ENCODE measurements around the gene GDA. TPM values are rescaled to one million over a fixed set of nuclear protein-coding genes. Genes with fewer than 3 reads are reported as not detected.

The GDA gene
- total and polyA plus RNA-seq, 4 donors, result 0.37 to 24.4 (median 19.5) TPM

DNA sequence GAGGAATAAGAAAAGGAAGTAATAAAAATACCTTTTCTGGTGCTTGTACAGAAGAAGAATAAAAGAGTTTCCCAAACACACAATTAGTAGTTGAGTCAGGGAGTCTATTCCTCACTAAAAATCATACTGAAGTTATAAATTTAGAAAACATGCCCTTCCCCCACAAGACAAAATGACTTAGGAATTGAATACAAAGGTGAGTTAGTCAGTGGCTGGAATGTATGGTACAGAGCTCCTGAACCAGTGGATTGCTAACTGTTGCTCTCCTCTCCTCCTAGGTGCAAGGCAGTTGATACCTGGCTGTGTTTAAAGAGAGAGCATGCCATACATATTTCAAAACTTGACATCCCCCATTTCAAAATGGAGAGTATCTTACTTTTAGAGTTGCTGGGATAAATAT lies 1.9 kb downstream of the GDA start:
- H3K4me3 ChIP-seq (ENCODE audit: low read depth in 1 of 3, low read length in 3 of 3), result peak overlapping the region; percentile 69 to 91 (median 73)
- H3K9ac ChIP-seq (ENCODE audit: low read depth in 1 of 2, low read length in 2 of 2), result peak overlapping the region in 1 of 2 donors; percentile 90
- DNase-seq (ENCODE audit: low spot score), result no peak
- no peak for TF ChIP-seq JUND (IDR thresholded peaks at IDR 0.05)
- TF ChIP-seq, protein P1, sequence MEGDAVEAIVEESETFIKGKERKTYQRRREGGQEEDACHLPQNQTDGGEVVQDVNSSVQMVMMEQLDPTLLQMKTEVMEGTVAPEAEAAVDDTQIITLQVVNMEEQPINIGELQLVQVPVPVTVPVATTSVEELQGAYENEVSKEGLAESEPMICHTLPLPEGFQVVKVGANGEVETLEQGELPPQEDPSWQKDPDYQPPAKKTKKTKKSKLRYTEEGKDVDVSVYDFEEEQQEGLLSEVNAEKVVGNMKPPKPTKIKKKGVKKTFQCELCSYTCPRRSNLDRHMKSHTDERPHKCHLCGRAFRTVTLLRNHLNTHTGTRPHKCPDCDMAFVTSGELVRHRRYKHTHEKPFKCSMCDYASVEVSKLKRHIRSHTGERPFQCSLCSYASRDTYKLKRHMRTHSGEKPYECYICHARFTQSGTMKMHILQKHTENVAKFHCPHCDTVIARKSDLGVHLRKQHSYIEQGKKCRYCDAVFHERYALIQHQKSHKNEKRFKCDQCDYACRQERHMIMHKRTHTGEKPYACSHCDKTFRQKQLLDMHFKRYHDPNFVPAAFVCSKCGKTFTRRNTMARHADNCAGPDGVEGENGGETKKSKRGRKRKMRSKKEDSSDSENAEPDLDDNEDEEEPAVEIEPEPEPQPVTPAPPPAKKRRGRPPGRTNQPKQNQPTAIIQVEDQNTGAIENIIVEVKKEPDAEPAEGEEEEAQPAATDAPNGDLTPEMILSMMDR (IDR thresholded peaks at IDR 0.05; ENCODE audit: low read depth, low read length, missing input control), result no peak
- no peak for TF ChIP-seq NR2F2 (IDR thresholded peaks at IDR 0.05)
- no peak for TF ChIP-seq HNF4A (conservative IDR thresholded peaks at IDR 0.05)
- no peak for TF ChIP-seq GABPA (IDR thresholded peaks at IDR 0.05 in 1 of 2, conservative IDR thresholded peaks at IDR 0.05 in 1 of 2)
- no peak for TF ChIP-seq RAD21 (IDR thresholded peaks at IDR 0.05)
- TF ChIP-seq, protein P2, sequence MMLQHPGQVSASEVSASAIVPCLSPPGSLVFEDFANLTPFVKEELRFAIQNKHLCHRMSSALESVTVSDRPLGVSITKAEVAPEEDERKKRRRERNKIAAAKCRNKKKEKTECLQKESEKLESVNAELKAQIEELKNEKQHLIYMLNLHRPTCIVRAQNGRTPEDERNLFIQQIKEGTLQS (IDR thresholded peaks at IDR 0.05), result no peak
- no peak for TF ChIP-seq RXRA (IDR thresholded peaks at IDR 0.05)
- no peak for TF ChIP-seq FOXA2 (IDR thresholded peaks at IDR 0.05)
- no peak for TF ChIP-seq YY1 (IDR thresholded peaks at IDR 0.05)
- no peak for TF ChIP-seq HNF4G (IDR thresholded peaks at IDR 0.05)
- TF ChIP-seq, protein P3, sequence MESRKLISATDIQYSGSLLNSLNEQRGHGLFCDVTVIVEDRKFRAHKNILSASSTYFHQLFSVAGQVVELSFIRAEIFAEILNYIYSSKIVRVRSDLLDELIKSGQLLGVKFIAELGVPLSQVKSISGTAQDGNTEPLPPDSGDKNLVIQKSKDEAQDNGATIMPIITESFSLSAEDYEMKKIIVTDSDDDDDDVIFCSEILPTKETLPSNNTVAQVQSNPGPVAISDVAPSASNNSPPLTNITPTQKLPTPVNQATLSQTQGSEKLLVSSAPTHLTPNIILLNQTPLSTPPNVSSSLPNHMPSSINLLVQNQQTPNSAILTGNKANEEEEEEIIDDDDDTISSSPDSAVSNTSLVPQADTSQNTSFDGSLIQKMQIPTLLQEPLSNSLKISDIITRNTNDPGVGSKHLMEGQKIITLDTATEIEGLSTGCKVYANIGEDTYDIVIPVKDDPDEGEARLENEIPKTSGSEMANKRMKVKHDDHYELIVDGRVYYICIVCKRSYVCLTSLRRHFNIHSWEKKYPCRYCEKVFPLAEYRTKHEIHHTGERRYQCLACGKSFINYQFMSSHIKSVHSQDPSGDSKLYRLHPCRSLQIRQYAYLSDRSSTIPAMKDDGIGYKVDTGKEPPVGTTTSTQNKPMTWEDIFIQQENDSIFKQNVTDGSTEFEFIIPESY (IDR thresholded peaks at IDR 0.05), result no peak
- TF ChIP-seq SP1 (IDR thresholded peaks at IDR 0.05), result no peak
- no peak for TF ChIP-seq FOXA1 (IDR thresholded peaks at IDR 0.05)
- TF ChIP-seq, protein P4, sequence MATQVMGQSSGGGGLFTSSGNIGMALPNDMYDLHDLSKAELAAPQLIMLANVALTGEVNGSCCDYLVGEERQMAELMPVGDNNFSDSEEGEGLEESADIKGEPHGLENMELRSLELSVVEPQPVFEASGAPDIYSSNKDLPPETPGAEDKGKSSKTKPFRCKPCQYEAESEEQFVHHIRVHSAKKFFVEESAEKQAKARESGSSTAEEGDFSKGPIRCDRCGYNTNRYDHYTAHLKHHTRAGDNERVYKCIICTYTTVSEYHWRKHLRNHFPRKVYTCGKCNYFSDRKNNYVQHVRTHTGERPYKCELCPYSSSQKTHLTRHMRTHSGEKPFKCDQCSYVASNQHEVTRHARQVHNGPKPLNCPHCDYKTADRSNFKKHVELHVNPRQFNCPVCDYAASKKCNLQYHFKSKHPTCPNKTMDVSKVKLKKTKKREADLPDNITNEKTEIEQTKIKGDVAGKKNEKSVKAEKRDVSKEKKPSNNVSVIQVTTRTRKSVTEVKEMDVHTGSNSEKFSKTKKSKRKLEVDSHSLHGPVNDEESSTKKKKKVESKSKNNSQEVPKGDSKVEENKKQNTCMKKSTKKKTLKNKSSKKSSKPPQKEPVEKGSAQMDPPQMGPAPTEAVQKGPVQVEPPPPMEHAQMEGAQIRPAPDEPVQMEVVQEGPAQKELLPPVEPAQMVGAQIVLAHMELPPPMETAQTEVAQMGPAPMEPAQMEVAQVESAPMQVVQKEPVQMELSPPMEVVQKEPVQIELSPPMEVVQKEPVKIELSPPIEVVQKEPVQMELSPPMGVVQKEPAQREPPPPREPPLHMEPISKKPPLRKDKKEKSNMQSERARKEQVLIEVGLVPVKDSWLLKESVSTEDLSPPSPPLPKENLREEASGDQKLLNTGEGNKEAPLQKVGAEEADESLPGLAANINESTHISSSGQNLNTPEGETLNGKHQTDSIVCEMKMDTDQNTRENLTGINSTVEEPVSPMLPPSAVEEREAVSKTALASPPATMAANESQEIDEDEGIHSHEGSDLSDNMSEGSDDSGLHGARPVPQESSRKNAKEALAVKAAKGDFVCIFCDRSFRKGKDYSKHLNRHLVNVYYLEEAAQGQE (IDR thresholded peaks at IDR 0.05), result no peak
- TF ChIP-seq TAF1 (conservative IDR thresholded peaks at IDR 0.05), result no peak
- TF ChIP-seq, protein P5, sequence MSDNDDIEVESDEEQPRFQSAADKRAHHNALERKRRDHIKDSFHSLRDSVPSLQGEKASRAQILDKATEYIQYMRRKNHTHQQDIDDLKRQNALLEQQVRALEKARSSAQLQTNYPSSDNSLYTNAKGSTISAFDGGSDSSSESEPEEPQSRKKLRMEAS (IDR thresholded peaks at IDR 0.05), result no peak
- no peak for TF ChIP-seq EGR1 (IDR thresholded peaks at IDR 0.05; ENCODE audit: low read depth in 2 of 2)
- peaks cover 5 to 33% (median 19%) of the 10 kb centered on the region in 4 donors for H3K4me1 ChIP-seq (ENCODE audit: control insufficient read depth in 4 of 4, insufficient read depth in 4 of 4, low read length in 3 of 4)
- H3K36me3 ChIP-seq (ENCODE audit: control insufficient read depth in 4 of 4, insufficient read depth in 3 of 4, low read depth in 1 of 4, low read length in 3 of 4), result no peaks in the 10 kb centered on the region
- no peaks in the 10 kb centered on the region for H3K9me3 ChIP-seq (ENCODE audit: control insufficient read depth in 4 of 4, low read length in 3 of 4)
- H3K27me3 ChIP-seq (ENCODE audit: control insufficient read depth in 4 of 4, insufficient read depth in 4 of 4, low read length in 3 of 4), result no peaks in the 10 kb centered on the region
- peak overlapping the region; percentile 51 to 98 for H3K27ac ChIP-seq (ENCODE audit: low read depth in 1 of 2, low read length in 2 of 2)
